Peyer's patch (tissue), 4 donors: Measurements from ENCODE around the gene SRPRB.

ENCODE experiments used
- POLR2A ChIP-seq, 2 donors: fragments of 450-650 bp; IDR thresholded peaks; one replicate each; pipeline ENCODE4 v1.5.1; 2017; ENCODE audit warnings: antibody characterized with exemption in 2 of 2, mild to moderate bottlenecking in 2 of 2, moderate library complexity in 2 of 2
- TF ChIP-seq, protein P1 (sequence below), 6 experiments: fragments of 450-650 bp in 4 of 6; fragments of 200-600 bp in 2 of 6; sonication (generic) in 1 of 6; IDR thresholded peaks; one replicate each; pipeline ENCODE4 v1.5.1; 2017 to 2019; ENCODE audit warnings: antibody characterized with exemption in 6 of 6, mild to moderate bottlenecking in 3 of 6, moderate library complexity in 1 of 6

DNA sequence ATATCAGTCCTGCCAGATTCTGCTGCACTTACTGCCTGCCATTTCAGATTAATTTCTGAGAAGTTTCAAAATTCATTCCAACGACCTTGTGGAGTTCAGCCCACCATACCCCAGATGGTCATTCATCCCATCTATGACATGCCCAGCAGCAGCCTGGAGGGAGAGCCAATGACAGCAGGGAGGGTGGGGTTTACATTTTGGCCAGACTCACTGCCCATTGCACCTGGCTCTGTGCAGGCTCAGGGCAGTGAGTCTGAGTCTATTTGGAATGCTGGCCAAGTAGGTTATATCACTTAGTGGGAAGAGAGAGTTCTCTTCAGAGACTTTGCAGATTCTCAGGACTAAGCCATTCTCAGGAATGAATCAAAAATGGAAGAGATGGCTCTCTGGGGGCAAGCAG is 21.5 kb downstream of the SRPRB start:
- TF ChIP-seq, protein P1, sequence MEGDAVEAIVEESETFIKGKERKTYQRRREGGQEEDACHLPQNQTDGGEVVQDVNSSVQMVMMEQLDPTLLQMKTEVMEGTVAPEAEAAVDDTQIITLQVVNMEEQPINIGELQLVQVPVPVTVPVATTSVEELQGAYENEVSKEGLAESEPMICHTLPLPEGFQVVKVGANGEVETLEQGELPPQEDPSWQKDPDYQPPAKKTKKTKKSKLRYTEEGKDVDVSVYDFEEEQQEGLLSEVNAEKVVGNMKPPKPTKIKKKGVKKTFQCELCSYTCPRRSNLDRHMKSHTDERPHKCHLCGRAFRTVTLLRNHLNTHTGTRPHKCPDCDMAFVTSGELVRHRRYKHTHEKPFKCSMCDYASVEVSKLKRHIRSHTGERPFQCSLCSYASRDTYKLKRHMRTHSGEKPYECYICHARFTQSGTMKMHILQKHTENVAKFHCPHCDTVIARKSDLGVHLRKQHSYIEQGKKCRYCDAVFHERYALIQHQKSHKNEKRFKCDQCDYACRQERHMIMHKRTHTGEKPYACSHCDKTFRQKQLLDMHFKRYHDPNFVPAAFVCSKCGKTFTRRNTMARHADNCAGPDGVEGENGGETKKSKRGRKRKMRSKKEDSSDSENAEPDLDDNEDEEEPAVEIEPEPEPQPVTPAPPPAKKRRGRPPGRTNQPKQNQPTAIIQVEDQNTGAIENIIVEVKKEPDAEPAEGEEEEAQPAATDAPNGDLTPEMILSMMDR (IDR thresholded peaks at IDR 0.05): no peak
- TF ChIP-seq POLR2A (IDR thresholded peaks at IDR 0.05): no peak
